Stimulated activated CD4-positive, alpha-beta T cell treated with anti-CD3 and anti-CD28 coated beads, Interleukin-12 subunit alpha, Interleukin-12 subunit beta, amount 100 ng/mL, for 48 hours (primary cell): ENCODE results near the gene RNF213.

Experiments used
- DNase-seq, 3 donors: peaks; one replicate each; pipeline ENCODE4 v3.0.0-alpha.2; 2020; ENCODE audit warnings: low read depth in 2 of 3, low spot score in 1 of 3

The RNF213 gene

DNA sequence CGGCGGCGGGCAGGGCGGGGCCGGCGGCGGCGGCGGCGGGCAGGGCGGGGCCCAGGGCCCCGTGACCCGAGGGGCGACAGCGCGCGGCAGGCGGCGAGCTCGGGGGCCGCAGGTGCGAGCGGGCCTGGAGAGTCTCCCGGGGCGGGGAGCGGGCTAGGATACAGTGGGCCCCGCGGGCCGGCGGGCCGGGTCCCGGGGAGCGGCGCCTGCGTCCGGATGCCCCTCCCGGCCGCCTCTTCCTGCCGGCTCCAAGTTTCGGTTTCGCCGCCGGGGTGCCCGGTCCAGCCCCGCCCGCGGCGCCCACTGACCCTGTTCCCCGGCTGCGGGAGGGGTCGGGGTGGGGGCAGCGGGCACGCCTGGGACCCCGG, at the start of gene RNF213:
RNF213 (plus strand) TSS at position 62 of the 368 bp plus-strand sequence. CDS start 2,830 bp downstream, outside the sequence.
- no peak for DNase-seq

DNA sequence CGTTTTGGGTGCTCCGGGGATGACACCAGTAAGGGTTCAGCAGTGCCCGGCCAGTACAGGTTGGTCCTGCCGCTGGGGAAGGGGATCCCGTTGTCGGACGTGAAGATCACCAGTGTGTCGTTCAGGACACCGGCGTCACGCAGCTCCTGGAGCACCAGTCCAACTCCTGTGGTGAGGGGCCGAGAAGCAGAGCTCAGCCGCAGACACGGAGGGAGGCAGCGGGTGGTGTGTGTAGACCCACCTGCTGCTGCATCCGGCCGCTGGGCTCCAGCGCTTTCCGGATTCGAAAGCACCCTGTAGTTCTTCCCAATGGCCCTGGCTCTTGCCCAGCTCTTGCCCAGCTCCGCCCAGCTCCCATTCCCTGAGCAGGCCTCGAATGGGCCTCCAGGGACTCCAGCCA, 48.5 kb upstream of the RNF213 start:
- no peak for DNase-seq

DNA sequence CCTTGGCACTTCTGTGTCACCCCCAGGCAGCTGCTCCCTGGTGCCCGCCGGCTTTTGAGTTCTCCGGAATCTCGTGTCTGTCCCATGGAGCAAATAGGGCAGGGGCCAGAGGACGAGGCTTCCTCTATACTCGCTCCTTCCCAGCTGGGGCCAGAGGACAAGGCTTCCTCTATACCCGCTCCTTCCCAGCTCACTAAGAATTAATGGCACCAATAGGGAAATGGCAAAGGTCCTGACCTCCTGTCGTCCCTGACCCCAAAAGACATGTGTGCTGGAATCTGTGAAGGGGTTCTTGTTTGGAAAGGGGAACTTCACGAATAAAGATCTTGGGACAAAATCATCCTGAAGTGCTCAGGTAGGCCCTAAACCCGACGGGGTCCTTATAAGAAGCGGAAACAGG, 48.1 kb upstream of the RNF213 start:
- DNase-seq: no peak

DNA sequence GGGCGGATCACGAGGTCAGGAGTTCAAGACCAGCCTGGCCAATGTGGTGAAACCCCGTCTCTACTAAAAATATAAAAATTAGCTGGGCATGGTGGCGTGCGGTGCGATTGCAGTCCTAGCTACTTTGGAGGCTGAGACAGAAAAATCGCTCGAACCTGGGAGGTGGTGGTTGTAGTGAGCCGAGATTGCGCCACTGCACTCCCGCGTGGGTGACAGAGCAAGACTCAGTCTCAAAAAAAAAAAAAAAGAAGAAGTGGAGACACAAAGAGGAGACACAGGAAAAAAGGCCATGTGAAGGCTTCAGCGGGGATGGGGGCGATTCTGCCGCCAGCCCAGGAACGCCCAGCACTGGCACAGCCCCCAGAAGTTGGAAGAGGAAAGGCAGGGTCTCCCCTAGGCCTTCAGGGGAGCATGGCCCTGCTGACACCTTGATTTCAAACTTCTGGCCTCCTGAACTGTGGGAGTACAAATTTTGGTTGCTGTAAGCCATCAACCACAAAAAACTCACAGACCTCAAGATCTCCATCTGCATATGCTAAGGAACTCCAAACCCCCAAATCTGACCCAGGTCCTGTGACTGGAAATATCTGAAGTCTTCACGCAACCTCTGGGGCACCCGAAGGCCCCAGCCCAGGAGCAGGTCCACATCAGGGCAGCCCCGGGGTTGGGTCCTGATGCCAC, 47.5 kb upstream of the RNF213 start:
- DNase-seq: no peak

DNA sequence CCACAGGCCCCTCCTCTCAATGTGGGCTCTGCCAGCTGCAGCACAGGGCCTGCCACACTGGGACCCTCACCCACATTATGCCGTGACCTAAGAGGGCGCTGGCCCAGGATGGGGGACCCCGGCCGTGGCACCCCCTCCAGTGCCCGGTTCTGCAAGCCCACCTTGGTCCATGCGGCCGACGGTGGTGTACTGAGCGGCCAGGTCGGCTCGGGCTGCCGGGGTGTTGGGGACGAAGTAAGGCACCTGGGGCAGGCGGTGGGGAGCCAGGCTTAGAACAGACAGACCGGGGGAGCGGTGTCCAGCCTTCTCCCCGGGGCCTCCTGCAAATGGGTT, 47.0 kb upstream of the RNF213 start:
- no peak for DNase-seq

DNA sequence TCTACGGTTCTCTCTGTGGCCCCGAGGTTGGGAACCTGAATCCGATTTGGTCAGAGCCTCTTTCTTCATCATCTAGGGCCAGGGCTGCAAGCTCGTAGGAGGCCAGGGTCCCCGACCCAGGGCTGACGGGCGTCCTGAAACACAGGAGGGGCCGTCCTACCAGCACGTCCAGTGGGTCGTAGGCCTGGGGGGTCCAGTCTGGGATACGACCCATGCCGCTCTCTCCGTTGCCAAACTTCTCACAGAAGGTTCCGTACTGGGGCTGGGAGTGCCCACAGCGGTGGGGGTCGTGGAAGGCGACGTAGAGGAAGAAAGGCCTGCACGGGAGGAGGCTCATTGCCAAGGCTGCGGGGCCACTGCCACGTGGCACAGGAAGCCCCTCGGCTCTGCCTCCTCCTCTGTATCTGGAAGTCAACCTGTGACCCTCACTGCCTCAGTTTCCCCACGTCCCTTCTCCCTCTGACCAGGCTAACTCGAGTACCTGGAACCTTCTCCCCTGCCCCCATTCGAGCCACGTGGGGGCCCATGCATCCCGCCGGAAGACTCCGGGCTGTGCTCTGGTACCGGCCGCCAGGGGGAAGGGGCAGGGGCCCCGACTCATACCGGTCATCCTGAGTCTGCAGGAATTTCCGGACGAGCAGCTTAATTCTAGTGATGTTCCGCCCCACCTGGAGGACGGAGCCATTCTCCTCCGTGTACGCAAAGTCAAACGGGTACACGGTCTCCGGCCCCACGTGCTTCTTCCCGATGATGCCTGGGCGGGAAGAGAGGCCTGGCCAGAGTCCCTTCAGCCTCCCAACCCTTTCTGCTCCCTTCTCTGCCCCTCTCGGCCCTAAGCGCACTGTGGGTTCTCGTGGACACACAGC, 46.4 kb upstream of the RNF213 start:
- DNase-seq: no peak

DNA sequence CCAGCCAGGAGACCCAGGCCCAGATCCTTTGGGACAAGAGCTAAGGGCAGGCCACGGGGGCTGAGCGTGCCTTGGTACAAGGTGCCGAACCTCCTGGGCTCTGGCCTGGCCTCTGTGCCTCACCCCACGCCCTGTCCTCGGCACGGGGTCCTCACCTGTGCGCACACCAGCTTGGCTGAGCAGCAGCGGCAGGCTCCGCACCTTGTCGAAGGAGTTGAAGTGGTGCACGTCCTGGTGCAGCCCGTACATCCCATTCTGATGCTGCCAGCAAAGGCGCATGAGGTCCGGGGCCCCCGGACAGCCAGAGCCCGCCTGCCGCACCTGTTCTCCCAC, 45.8 kb upstream of the RNF213 start:
- DNase-seq: no peak

- DNase-seq: no peak
Measured at GRCh38 chr17:80216473-80217456, 43.9 kb upstream of the RNF213 start.

- no peak for DNase-seq
Measured at GRCh38 chr17:80217703-80218362, 42.8 kb upstream of the RNF213 start.

GRCh38 chr17:80218391-80218790, 42.3 kb upstream of the RNF213 start:
- DNase-seq: no peak

DNA sequence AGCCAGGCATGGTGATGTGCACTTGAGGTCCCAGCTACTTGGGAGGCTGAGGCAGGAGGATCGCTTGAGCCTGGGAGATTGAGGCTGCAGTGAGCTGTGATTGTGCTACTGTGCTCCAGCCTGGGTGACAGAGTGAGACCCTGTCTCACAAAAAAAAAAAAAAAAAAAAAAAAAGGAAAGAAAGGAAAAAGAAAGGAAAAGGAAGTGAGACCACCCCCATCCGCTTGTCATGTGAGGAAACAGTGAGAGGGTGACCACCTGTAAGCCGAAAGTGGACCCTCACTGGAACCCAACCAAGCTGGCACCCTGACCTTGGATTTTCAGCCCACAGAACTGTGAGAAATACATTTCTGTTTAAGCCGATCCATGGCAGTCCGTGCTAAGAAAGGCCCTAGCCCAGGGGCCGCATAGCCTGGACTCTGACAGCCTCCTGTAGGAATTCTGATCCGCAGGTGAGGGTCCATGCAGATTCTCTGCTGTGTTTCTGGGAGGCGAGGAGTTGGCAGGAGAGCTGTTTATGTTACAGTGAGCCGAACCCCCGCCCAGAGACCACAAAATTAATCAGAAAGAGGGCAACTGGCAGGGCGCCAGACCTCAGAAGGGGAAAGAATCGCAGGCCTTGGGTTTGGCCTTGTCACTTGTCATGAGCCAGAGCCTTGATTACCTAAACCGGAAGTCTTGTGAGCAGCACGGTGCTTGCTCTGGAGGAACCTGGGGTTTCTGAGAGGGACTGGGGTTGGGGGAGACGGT, 41.5 kb upstream of the RNF213 start:
- DNase-seq: peak; percentile 86 to 93 (median 91)

GRCh38 chr17:80219763-80220053, 40.9 kb upstream of the RNF213 start:
- peak in 1 of 3 donors; percentile 8 for DNase-seq

- peak; percentile 45 to 72 (median 56) for DNase-seq
Measured at GRCh38 chr17:80220054-80220735, 40.5 kb upstream of the RNF213 start, which contains the start of the genes SGSH and SLC26A11. SGSH (minus strand) TSS chr17:80220333; CDS start chr17:80220313, 20 bp downstream. SLC26A11 (plus strand) TSS chr17:80220427; CDS start chr17:80221561, 1,134 bp downstream.

- DNase-seq: no peak
Measured at GRCh38 chr17:80220736-80221215, 39.9 kb upstream of the RNF213 start.

GRCh38 chr17:80221351-80222105, 39.1 kb upstream of the RNF213 start:
- DNase-seq: no peak

GRCh38 chr17:80222376-80223141, 38.1 kb upstream of the RNF213 start:
- DNase-seq: no peak

DNA sequence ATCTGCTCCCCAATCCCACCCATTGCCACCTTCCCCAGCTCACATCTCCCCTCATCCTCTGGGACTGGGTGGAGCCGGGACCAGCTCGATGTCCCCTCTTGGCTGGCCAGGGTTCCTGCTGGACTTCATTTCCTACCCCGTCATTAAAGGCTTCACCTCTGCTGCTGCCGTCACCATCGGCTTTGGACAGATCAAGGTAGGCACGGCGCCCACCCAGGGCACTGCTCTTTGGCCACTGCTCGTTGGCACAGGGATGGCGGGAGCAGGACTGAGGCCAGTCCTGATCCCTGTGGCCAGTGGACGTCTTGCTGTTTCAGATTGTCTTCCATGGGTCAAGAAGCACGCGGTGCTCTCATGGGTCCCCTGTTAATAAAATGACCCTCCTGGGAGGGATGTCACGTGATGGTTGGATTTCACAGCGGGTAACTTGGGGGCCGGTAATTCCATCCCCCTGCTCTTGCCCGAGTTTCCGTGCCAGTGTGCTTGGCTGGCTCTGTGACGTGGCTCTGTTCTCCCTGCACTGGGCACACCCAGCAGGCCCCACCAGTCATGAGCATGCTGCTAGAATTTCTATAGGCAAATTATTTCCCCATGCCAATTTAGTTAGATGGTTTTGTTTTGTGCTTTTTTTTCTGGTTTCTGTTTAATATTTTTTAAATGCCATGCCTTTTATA, 37.4 kb upstream of the RNF213 start:
- DNase-seq: no peak
